SU-DHL-6 (cell line): ENCODE measurements around the gene RPRD2.

Experiments
- EZH2phosphoT487 ChIP-seq: fragments of 200-600 bp; sonication (generic), shearing (Covaris generic); conservative IDR thresholded peaks from 2 replicates; pipeline ENCODE4 v1.6.1; 2018; ENCODE audit warnings: mild to moderate bottlenecking, antibody characterized with exemption, low read length, moderate library complexity, mixed read lengths
- TF ChIP-seq, protein P1 (sequence below): fragments of 200-600 bp; sonication (generic); IDR thresholded peaks from one replicate; pipeline ENCODE4 v1.5.1; 2017; ENCODE audit warnings: antibody characterized with exemption, mild to moderate bottlenecking, low read length, moderate library complexity; ENCODE audit not compliant: insufficient read depth, poor library complexity, severe bottlenecking

DNA sequence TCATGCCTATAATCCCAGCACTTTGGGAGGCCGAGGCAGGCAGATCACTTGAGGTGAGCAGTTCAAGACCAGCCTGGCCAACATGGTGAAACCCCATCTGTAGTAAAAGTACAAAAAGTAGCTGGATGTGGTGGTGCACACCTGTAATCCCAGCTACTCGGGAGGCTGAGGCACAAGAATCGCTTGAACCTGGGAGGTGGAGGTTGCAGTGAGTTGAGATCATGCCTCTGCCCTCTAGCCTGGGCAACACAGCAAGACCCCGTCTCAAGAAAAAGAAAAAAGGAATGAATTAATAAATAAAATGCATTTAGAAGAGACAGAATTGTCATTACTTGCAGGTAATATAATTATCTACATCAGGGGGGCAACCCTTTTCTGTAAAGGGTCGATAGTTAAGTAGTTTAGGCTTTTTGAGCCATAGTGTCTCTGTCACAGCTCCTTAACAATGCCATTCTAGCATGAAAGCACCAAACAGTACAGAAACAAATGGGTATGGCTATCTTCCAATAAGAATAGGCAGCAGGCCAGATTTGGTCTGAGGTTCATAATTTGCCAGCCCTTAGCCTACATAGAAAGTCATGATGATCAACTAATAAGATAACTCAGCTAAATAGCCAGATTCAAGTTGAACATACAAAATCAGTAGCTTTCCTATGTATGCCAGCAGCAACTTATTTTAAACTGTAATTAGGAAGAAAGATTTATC, 56.8 kb downstream of the RPRD2 start:
- TF ChIP-seq, protein P1, sequence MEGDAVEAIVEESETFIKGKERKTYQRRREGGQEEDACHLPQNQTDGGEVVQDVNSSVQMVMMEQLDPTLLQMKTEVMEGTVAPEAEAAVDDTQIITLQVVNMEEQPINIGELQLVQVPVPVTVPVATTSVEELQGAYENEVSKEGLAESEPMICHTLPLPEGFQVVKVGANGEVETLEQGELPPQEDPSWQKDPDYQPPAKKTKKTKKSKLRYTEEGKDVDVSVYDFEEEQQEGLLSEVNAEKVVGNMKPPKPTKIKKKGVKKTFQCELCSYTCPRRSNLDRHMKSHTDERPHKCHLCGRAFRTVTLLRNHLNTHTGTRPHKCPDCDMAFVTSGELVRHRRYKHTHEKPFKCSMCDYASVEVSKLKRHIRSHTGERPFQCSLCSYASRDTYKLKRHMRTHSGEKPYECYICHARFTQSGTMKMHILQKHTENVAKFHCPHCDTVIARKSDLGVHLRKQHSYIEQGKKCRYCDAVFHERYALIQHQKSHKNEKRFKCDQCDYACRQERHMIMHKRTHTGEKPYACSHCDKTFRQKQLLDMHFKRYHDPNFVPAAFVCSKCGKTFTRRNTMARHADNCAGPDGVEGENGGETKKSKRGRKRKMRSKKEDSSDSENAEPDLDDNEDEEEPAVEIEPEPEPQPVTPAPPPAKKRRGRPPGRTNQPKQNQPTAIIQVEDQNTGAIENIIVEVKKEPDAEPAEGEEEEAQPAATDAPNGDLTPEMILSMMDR, result no peak
- no peak for TF ChIP-seq EZH2phosphoT487
